ENCODE results near the gene TAPBP.

DNA sequence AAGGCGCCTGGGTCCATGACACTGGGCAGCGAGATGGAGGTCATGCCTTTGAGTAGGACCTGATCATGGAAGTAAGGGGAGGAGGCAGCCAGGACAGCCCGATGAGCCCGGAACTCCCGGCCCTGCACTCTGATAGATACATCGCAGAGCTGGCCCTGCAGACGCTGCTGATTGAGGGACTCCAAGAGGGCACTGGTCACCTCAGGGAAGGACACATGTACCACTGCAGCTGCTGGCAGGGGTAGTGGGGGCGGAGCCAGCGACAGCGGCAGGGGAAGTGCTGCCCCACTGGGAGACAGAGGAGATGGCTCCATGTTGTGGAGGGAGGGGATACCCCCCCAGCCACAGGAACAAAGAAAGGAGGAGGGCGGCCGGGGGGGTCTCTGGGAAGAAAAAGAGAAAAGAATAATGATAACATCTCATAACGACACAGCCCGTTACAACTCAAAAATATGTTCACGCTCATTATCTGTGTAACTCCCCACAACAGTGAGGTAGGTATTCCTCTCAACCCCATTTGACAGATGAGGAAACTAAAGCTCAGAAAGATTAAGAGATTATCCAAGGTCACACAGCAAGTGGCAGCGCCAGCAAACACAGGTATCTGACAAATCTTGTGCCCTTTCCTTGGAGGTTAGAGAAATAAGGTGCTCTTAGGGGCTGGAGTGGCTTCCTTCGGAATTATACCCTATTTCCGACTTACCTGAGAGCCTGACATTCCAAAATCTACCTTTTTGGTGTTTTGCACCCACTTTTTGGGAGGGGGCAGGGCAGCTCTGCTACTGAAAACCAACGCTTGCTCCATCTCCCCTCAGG, 2.9 kb upstream of the TAPBP start:
- TF ChIP-seq CTCF (IDR thresholded peaks at IDR 0.05) (no peak), POLR2A (IDR thresholded peaks at IDR 0.05) (no peak)
